DMS53 treated with DMSO at 0.1 percent for 48 hours (cell line): ENCODE results near the gene RAB8B.

Experiments used
- DNase-seq: peaks from one replicate; lab custom pipeline; 2025; ENCODE audit not compliant: unreplicated experiment; lab: John Stamatoyannopoulos, UW

The RAB8B gene

GRCh38 chr15:63188926-63189871 is at the start of gene RAB8B:
RAB8B (plus strand) TSS chr15:63189606; CDS start chr15:63189625, 19 bp downstream.
- peak; percentile 75 for DNase-seq

GRCh38 chr15:63140936-63141335 is 48.5 kb upstream of the RAB8B start:
- DNase-seq = no peak

- no peak for DNase-seq
Observed at GRCh38 chr15:63145426-63145825, 44.0 kb upstream of the RAB8B start.

- no peak for DNase-seq
Observed at GRCh38 chr15:63146684-63147083, 42.7 kb upstream of the RAB8B start.

- DNase-seq = peak; percentile 15
Observed at GRCh38 chr15:63151665-63152064, 37.7 kb upstream of the RAB8B start.

GRCh38 chr15:63155486-63155885 is 33.9 kb upstream of the RAB8B start:
- no peak for DNase-seq

GRCh38 chr15:63156086-63156710 is 33.2 kb upstream of the RAB8B start:
- DNase-seq = no peak

GRCh38 chr15:63156755-63157117 is 32.7 kb upstream of the RAB8B start:
- no peak for DNase-seq

- DNase-seq = peak; percentile 68
Observed at GRCh38 chr15:63157118-63157843, 32.1 kb upstream of the RAB8B start, which contains the start of gene RPS27L. RPS27L (minus strand) TSS chr15:63157477; CDS start chr15:63157405, 72 bp downstream.

GRCh38 chr15:63157891-63158431 is 31.4 kb upstream of the RAB8B start:
- DNase-seq = no peak

- DNase-seq = no peak
Observed at GRCh38 chr15:63160638-63161037, 28.8 kb upstream of the RAB8B start.

- no peak for DNase-seq
Observed at GRCh38 chr15:63163217-63163616, 26.2 kb upstream of the RAB8B start.

- DNase-seq = no peak
Observed at GRCh38 chr15:63165166-63165859, 24.1 kb upstream of the RAB8B start.

- DNase-seq = no peak
Observed at GRCh38 chr15:63166219-63166618, 23.2 kb upstream of the RAB8B start.

- DNase-seq = no peak
Observed at GRCh38 chr15:63169788-63170187, 19.6 kb upstream of the RAB8B start.

- no peak for DNase-seq
Observed at GRCh38 chr15:63172376-63172775, 17.0 kb upstream of the RAB8B start.

- DNase-seq = no peak
Observed at GRCh38 chr15:63172851-63173451, 16.5 kb upstream of the RAB8B start.

GRCh38 chr15:63176302-63176701 is 13.1 kb upstream of the RAB8B start:
- DNase-seq = no peak

- DNase-seq = no peak
Observed at GRCh38 chr15:63178034-63178433, 11.4 kb upstream of the RAB8B start.

- DNase-seq = no peak
Observed at GRCh38 chr15:63180746-63181145, 8.7 kb upstream of the RAB8B start.
